ENCODE measurements around the gene TIMM22.

TIMM22 gene

DNA sequence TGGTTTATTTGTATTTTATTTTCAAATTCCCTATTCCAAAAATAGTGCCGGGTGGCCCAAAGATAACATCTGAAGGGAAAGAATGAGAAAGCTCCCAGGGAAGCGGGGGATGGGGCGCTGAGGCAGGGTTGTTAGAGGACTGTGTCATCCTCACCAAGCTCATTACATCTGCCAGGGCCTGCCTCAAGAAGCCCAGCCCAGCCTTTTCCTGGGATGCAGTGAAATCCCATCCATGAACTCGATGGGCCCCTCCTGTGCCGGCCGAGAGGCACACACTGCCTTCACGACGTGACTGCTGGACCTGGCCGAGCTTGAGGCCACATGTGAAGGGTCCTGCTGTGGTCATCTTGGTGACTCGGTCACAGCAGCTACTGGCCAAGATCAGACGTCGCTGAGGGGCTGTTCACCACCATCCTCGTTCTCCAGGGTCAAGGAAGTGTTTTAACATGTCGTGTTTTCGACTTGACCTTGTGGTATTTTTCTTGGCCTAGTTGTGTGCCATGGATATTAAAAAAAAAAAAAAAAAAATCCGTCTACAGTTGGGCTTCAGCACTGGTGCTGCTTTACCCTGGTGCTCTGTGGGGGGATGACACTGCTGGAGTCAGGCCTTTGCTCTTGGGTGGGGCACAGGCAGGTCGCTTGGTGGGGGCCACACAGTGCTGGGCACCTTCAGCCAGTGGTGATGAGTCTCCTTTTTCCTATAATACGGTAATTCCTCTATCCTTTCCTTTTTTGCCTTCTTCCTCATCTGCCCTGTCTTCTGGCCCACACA is 4.9 kb downstream of the TIMM22 start:
- DNase-seq (ENCODE audit: low read depth in 4 of 4, low spot score in 1 of 4) = no peak

GRCh38 chr17:1002412-1002753 is 5.5 kb downstream of the TIMM22 start:
- DNase-seq (ENCODE audit: low read depth in 4 of 4, low spot score in 1 of 4) = no peak

DNA sequence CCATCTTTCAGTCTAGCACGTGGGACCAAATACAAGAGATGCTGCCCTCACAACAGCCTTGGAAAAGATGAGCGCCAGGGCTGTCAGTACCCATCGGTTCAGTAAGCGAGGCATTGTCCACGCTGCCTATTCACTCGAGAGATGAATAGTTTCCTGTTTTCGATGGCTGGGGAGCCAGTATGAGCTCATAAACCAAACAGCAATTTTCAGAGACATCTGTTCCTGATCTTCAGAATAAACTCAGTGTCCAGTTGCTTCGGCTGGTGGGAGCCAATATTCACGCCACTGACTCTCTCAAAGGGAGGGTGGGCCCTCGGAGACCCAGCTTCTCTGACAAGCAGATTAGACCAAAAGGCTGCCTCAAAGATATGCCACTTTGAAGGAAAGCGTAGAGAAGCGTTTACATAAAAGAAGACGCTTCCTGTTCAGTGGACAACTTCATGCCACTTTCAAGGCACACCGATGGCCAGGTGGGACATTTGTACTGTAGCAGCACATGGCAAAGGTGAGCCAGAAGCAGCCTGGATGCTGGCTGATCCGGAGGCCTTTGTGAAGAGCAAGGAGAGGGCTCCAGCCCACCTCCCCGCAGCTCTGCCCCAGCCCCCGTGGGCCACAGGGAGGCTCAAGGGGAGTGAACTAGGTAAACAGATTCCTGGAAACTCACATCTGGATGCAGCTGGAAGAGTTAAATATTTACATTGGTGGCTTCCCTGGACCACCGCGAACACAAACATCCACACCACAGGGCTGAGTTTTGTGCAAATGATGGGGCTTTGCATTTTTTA is 6.0 kb downstream of the TIMM22 start:
- no peak for DNase-seq (ENCODE audit: low read depth in 4 of 4, low spot score in 1 of 4)

GRCh38 chr17:1003633-1003971 is 6.7 kb downstream of the TIMM22 start:
- DNase-seq (ENCODE audit: low read depth in 4 of 4, low spot score in 1 of 4) = no peak

GRCh38 chr17:1003972-1004768 is 7.2 kb downstream of the TIMM22 start:
- DNase-seq (ENCODE audit: low read depth in 4 of 4, low spot score in 1 of 4) = no peak

DNA sequence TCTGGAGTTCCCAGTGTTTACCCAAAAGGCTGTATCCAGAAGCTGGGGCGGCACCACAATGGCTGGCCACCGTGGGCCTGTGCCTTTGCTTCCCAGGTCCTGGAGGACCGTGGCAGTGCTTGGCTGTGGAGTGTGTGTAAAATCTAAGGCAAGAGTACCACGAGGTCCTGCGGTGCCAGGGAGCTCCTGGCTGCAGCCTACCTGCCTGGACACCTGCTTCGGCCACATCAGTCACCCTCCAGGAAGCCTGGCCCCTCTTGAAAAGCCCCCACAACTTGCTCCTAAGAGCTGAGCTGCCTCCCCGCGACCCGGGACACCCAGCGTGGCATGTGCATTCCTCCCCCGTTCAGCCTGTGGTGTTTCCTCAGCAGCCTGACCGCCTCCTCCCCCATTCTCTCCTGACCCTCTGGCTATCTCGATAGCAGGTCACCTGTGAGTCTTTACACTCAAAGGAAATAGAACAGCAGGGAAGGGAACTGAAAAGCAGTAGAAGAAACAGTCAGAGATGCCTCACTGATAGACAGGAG is 7.9 kb downstream of the TIMM22 start:
- no peak for DNase-seq (ENCODE audit: low read depth in 4 of 4, low spot score in 1 of 4)

- no peak for DNase-seq (ENCODE audit: low read depth in 4 of 4, low spot score in 1 of 4)
Measured at GRCh38 chr17:1005361-1005946, 8.5 kb downstream of the TIMM22 start.

- no peak for DNase-seq (ENCODE audit: low read depth in 4 of 4, low spot score in 1 of 4)
Measured at GRCh38 chr17:1006054-1006453, 9.1 kb downstream of the TIMM22 start.

DNA sequence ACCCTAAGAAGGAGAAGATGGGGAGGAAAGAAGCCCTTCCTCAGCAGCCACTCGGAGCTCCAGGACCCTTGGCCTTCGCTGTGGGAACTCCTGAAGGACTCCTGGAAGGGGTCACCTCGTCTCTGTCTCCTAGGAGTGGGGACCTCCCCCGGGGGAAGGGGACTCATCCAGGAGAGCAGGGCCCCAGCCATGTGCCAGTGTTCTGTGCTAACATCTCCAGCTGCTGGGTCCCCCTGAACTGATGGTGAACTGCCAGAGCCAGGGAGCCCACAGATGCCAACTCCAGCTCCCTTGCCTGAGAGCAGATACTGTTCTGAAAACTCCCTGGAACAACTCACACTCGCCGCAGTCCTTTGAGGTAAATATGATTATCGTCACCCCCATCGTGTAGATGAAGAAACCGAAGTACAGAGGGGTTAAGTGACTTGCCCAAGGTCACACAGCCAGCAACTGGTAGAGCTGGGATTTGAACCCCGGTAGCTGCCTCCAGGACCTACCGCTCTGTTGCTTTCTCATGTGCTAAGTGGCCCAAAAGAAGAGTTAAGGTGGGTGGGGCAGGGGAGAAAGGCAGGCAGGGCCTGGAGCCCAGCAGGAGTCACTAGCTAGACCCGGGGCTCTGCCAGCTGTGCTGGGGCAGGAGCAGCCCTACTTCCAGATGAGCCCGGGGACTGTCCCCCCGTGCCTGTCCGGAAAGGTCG is 10.5 kb downstream of the TIMM22 start:
- DNase-seq (ENCODE audit: low read depth in 4 of 4, low spot score in 1 of 4) = no peak

GRCh38 chr17:1008008-1008761 is 11.3 kb downstream of the TIMM22 start:
- DNase-seq (ENCODE audit: low read depth in 4 of 4, low spot score in 1 of 4) = no peak

DNA sequence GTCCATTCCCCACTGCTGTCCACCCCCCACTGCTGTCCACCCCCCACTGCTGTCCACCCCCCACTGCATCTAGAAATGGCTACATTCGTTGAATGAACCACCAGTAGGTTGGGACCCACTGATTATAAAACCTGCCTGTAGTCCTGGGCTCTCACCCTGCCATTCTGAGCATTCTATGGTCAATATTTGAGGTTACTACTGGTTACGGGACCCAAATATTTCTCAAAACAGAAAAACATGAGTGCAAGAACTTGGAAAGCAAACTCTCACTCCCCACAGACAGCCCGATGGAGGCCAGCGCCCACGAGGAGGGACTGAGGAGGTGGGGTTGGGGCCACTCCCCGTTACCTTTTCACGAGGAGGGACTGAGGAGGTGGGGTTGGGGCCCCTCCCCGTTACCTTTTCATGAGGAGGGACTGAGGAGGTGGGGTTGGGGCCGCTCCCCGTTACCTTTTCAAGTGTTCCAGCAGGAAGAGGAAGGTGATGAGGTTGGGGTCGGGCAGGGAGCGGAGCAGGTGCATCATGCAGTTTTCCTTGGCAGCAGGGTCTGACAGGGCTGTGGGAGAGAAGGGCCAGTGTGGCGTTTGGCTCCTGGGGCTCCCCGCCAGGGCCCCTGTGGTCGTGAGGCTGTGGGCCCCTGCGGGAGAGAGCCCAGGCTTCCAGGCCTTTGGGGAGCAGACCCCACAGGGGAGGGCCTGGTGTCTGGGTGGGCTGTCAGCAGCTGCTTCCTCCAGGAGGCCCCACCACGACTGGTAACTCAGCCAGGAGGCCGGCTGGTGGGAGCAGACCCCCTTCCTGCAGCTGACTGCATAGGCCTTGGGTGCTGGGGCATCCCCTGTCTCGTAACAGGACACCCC is 12.5 kb downstream of the TIMM22 start:
- no peak for DNase-seq (ENCODE audit: low read depth in 4 of 4, low spot score in 1 of 4)

GRCh38 chr17:1010086-1010450 is 13.1 kb downstream of the TIMM22 start:
- no peak for DNase-seq (ENCODE audit: low read depth in 4 of 4, low spot score in 1 of 4)

DNA sequence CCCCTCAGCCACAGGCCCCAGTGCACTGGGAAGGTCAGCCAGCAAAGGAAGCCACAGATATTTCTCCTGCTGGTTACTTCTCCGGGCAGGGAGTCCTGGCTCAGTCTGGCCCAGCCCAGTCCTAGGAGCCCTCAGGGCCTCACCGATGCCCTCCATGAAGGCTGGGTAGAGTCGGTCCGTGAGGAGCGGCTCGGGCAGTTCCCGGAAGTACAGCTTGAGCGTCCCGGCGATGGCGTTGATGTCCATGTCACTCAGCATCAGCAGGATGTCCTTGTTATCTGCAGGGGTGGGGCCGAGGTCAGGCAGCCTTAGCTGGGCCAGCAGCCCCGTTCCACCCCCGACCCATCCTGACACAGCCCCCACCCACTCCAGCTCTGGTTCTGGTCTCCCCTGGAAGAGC is 13.7 kb downstream of the TIMM22 start:
- no peak for DNase-seq (ENCODE audit: low read depth in 4 of 4, low spot score in 1 of 4)

GRCh38 chr17:1011138-1011537 is 14.2 kb downstream of the TIMM22 start:
- DNase-seq (ENCODE audit: low read depth in 4 of 4, low spot score in 1 of 4) = no peak

DNA sequence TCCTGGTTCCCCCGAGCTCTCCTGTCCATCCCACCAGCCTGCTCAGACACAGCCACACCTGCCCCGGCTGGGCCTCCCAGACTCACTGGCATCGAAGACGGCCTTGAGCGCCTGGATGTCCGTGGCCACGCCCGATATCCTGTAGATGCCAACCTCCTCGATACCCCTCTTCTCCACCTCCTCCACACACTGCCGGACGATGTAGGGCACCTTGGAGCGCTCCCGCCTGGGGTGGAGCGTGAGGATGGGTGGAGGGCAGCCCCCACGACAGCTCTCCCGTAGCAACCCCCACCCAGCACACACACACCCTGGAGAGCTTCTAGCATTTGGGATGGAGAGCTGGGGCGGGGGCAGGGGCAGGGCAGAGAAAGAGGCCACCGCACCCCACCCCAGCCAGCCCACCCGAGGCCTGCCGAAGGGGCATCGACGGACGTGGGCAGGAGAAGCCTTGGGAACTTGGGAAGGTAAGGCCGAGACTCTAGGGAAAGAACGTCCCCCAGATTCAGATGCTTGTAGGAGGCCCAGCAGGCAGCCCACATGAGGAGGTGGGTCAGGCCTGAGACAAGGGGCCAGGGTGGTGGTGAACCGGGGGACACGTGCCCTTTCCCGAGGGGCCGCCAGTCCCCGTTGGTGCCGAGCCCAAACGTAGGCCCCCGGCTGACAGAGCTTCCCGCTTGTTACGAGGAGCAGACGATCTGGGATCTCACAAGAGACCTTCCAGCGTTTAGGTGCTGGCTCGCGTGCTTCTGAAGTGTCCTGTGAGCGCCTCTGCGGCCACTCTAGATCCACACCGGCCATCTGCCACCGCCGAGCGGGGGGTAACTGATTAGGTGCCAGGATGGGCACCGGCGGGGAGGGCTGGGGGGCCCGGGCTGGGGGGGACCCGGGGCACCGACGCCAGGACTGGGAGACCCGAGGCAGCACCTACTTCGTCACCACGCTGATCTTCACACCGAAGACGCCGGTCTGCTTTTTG is 15.1 kb downstream of the TIMM22 start:
- no peak for DNase-seq (ENCODE audit: low read depth in 4 of 4, low spot score in 1 of 4)

- DNase-seq (ENCODE audit: low read depth in 4 of 4, low spot score in 1 of 4) = no peak
Measured at GRCh38 chr17:1012823-1013728, 16.1 kb downstream of the TIMM22 start.

DNA sequence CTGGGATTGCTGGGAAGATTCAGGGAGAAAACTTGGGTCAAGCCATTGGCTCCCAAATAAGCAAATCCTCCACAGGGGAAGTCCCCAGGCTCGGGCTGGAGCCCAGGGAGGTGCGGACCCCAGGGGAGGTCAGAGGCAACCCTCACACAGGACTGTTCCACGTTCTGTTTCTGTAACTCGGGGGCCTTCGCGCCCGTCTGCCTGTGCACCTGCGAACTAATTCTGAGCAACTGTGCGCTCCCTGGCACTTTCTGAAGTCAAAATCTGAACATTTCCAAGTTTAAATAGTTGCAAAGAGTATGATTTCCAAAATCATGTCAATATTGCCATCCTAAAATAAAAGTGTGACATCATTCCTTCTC is 16.8 kb downstream of the TIMM22 start:
- no peak for DNase-seq (ENCODE audit: low read depth in 4 of 4, low spot score in 1 of 4)

All from stimulated activated CD4-positive, alpha-beta T cell treated with anti-CD3 and anti-CD28 coated beads, Interleukin-1b, Interleukin-23, amount 100 ng/mL, for 24 hours (primary cell).